Stimulated activated CD4-positive, alpha-beta T cell treated with anti-CD3 and anti-CD28 coated beads, Interleukin-15, amount 100 ng/mL, for 1 hour (primary cell): ENCODE measurements around the gene SDK1.
"Not testable (repeated sequence)": the region's sequence is repeated elsewhere in the genome, so short reads cannot be mapped to it uniquely, and the experiment has no call there.

Source experiments
- DNase-seq, 2 donors: peaks; one replicate each; pipeline ENCODE4 v3.0.0-alpha.2; 2020; ENCODE audit warnings: low read depth in 1 of 2, low spot score in 1 of 2

The SDK1 gene

GRCh38 chr7:4279216-4279615 lies 978.2 kb downstream of the SDK1 start:
- DNase-seq, result no peak

- no peak for DNase-seq
Observed at GRCh38 chr7:4281231-4281993, 980.4 kb downstream of the SDK1 start.

GRCh38 chr7:4282434-4283223 lies 981.6 kb downstream of the SDK1 start:
- no peak for DNase-seq

GRCh38 chr7:4286351-4286750 lies 985.3 kb downstream of the SDK1 start:
- DNase-seq, result no peak

GRCh38 chr7:4288791-4289394 lies 987.8 kb downstream of the SDK1 start:
- no peak for DNase-seq

GRCh38 chr7:4297165-4297917 lies 996.3 kb downstream of the SDK1 start:
- DNase-seq, result no peak

- no peak for DNase-seq
Observed at GRCh38 chr7:4297918-4298219, 996.8 kb downstream of the SDK1 start.

- DNase-seq, result no peak
Observed at GRCh38 chr7:4299431-4299830, 998.4 kb downstream of the SDK1 start.

GRCh38 chr7:4302203-4302905 lies 1001.3 kb downstream of the SDK1 start:
- no peak for DNase-seq

GRCh38 chr7:4307316-4308204 lies 1006.5 kb downstream of the SDK1 start:
- no peak for DNase-seq

GRCh38 chr7:4308205-4308590 lies 1007.1 kb downstream of the SDK1 start:
- no peak for DNase-seq

GRCh38 chr7:4313911-4314310 lies 1012.9 kb downstream of the SDK1 start:
- not testable (repeated sequence) for DNase-seq

- DNase-seq, result not testable (repeated sequence)
Observed at GRCh38 chr7:4314316-4314715, 1013.3 kb downstream of the SDK1 start.
